IMR-90 (cell line): Measurements from ENCODE around the gene CHM. TPM values are rescaled to one million over a fixed set of nuclear protein-coding genes. Genes with fewer than 3 reads are reported as not detected.

ENCODE experiments used
- ATAC-seq: fragments of 200-7000 bp; cut with Tn5 transposase; 2 replicates; pipeline ENCODE4 v1.9.1; 2020; ENCODE audit warnings: low read depth, mild to moderate bottlenecking, moderate library complexity
- BruUV-seq: library from RNA; stranded (reverse); fragments of 400-500 nt; replicated peaks from 2 replicates; lab custom pipeline; 2021; lab: Mats Ljungman, UMichigan
- CTCF ChIA-PET: fragments of 300-600 bp; formaldehyde crosslinking; extraction: SDS; loops from one replicate; lab custom pipeline; 2021; ENCODE audit warnings: antibody characterized with exemption; lab: Yijun Ruan, JAX
- POLR2A ChIA-PET: fragments of 300-600 bp; sonication (Branson Sonifier 250); formaldehyde crosslinking; loops from one replicate; lab custom pipeline; 2022; ENCODE audit warnings: antibody characterized with exemption; ENCODE audit not compliant: unreplicated experiment; lab: Charles Lee
- DNase-seq: peaks from one replicate; pipeline ENCODE4 v3.0.0; 2013
- H2AFZ ChIP-seq: replicated peaks from 2 replicates; pipeline ENCODE3; 2013; ENCODE audit warnings: low read length, mild to moderate bottlenecking; ENCODE audit not compliant: poor library complexity
- H2AK5ac ChIP-seq: 2 replicates; pipeline ENCODE4 v1.6.1; 2013; ENCODE audit warnings: low read depth, low read length, inconsistent platforms
- H2AK9ac ChIP-seq: replicated peaks from 2 replicates; pipeline ENCODE3; 2013; ENCODE audit warnings: mild to moderate bottlenecking, low read depth, low read length, moderate library complexity; ENCODE audit not compliant: poor library complexity
- H2BK120ac ChIP-seq: 2 replicates; pipeline ENCODE4 v1.6.1; 2013; ENCODE audit warnings: low read depth, low read length, inconsistent platforms
- H2BK15ac ChIP-seq: 3 replicates; pipeline ENCODE4 v1.6.1; 2013; ENCODE audit warnings: low read depth, low read length, inconsistent platforms
- H2BK20ac ChIP-seq: 2 replicates; pipeline ENCODE4 v1.6.1; 2013; ENCODE audit warnings: low read depth, mild to moderate bottlenecking, inconsistent platforms, low read length, moderate library complexity
- H2BK5ac ChIP-seq: 2 replicates; pipeline ENCODE4 v1.6.1; 2013; ENCODE audit warnings: mild to moderate bottlenecking, low read depth, low read length, inconsistent platforms; ENCODE audit not compliant: poor library complexity, severe bottlenecking
- H3K14ac ChIP-seq: replicated peaks from 2 replicates; pipeline ENCODE4 v1.6.1; 2013; ENCODE audit warnings: low read depth, low read length, inconsistent platforms
- H3K18ac ChIP-seq: 2 replicates; pipeline ENCODE4 v1.6.1; 2013; ENCODE audit warnings: low read depth, low read length, control low read depth
- H3K23ac ChIP-seq: 2 replicates; pipeline ENCODE4 v1.6.1; 2013; ENCODE audit warnings: low read depth, low read length, inconsistent platforms
- H3K27ac ChIP-seq: 2 replicates; pipeline ENCODE4 v1.5.1; 2013; ENCODE audit warnings: mild to moderate bottlenecking, control low read depth, low read length; ENCODE audit not compliant: insufficient read depth
- H3K27me3 ChIP-seq: 2 replicates; pipeline ENCODE4 v1.6.1; 2013; ENCODE audit warnings: low read length; ENCODE audit not compliant: control insufficient read depth, insufficient read depth
- H3K36me3 ChIP-seq: 2 replicates; pipeline ENCODE4 v1.6.1; 2013; ENCODE audit warnings: low read length, mixed read lengths; ENCODE audit not compliant: control insufficient read depth, insufficient read depth
- H3K4ac ChIP-seq: 2 replicates; pipeline ENCODE4 v1.6.1; 2013; ENCODE audit warnings: low read depth, low read length, inconsistent platforms
- H3K4me1 ChIP-seq: 2 replicates; pipeline ENCODE4 v1.6.1; 2013; ENCODE audit warnings: low read length, mixed read lengths; ENCODE audit not compliant: control insufficient read depth, insufficient read depth
- H3K4me2 ChIP-seq: 2 replicates; pipeline ENCODE4 v1.6.1; 2013; ENCODE audit warnings: low read depth, mild to moderate bottlenecking, control low read depth, low read length, moderate library complexity
- H3K4me3 ChIP-seq: 2 replicates; pipeline ENCODE4 v1.5.1; 2013; ENCODE audit warnings: low read depth, mild to moderate bottlenecking, control low read depth, low read length, moderate library complexity; ENCODE audit not compliant: insufficient read depth
- H3K56ac ChIP-seq: 2 replicates; pipeline ENCODE4 v1.6.1; 2013; ENCODE audit warnings: low read length, inconsistent platforms; ENCODE audit not compliant: insufficient read depth; ENCODE audit errors: extremely low read depth
- H3K79me1 ChIP-seq, 2 experiments: 2 replicates each; pipeline ENCODE4 v1.6.1; 2013; ENCODE audit warnings: low read length in 2 of 2, inconsistent platforms in 1 of 2, low read depth in 1 of 2
- H3K9ac ChIP-seq: 2 replicates; pipeline ENCODE4 v1.6.1; 2013; ENCODE audit warnings: low read depth, low read length, control low read depth
- H3K9me1 ChIP-seq: 2 replicates; pipeline ENCODE4 v1.6.1; 2013; ENCODE audit warnings: low read length, inconsistent platforms; ENCODE audit not compliant: insufficient read depth
- H3K9me3 ChIP-seq: 2 replicates; pipeline ENCODE4 v1.6.1; 2013; ENCODE audit warnings: low read length; ENCODE audit not compliant: control insufficient read depth, insufficient read depth
- H4K20me1 ChIP-seq: 2 replicates; pipeline ENCODE4 v1.6.1; 2013; ENCODE audit warnings: low read length, inconsistent platforms; ENCODE audit not compliant: insufficient read depth
- H4K5ac ChIP-seq: 2 replicates; pipeline ENCODE4 v1.6.1; 2013; ENCODE audit warnings: mild to moderate bottlenecking, low read depth, low read length, control low read depth
- H4K8ac ChIP-seq, 2 experiments: 2 replicates each; pipeline ENCODE4 v1.6.1; 2013; ENCODE audit warnings: low read depth in 2 of 2, low read length in 2 of 2, control low read depth in 1 of 2, inconsistent platforms in 1 of 2
- H4K91ac ChIP-seq: 2 replicates; pipeline ENCODE4 v1.6.1; 2013; ENCODE audit warnings: low read depth, low read length, inconsistent platforms; ENCODE audit not compliant: insufficient read depth
- BHLHE40 ChIP-seq: fragments of 150-350 bp; IDR thresholded peaks from 2 replicates; pipeline ENCODE4 v1.6.1; 2016; ENCODE audit warnings: mild to moderate bottlenecking, low read depth, low read length
- CEBPB ChIP-seq: IDR thresholded peaks from 2 replicates; pipeline ENCODE4 v1.6.1; 2012; ENCODE audit warnings: low read depth, low read length, improper control_type of control experiment
- CHD1 ChIP-seq: IDR thresholded peaks from 2 replicates; pipeline ENCODE4 v1.6.1; 2012; ENCODE audit warnings: low read depth, low read length, improper control_type of control experiment
- CTCF ChIP-seq: conservative IDR thresholded peaks from 2 replicates; pipeline ENCODE4 v1.5.1; 2012; ENCODE audit warnings: mild to moderate bottlenecking, low read depth, low read length, improper control_type of control experiment
- ELK1 ChIP-seq: fragments of 150-350 bp; IDR thresholded peaks from 2 replicates; pipeline ENCODE4 v1.6.1; 2016; ENCODE audit warnings: low read depth, mild to moderate bottlenecking, low read length, moderate library complexity, borderline replicate concordance
- FOS ChIP-seq: fragments of 150-350 bp; IDR thresholded peaks from 2 replicates; pipeline ENCODE4 v1.6.1; 2016; ENCODE audit warnings: low read depth, low read length
- MAZ ChIP-seq: IDR thresholded peaks from 2 replicates; pipeline ENCODE4 v1.6.1; 2012; ENCODE audit warnings: low read depth, mild to moderate bottlenecking, low read length, improper control_type of control experiment, moderate library complexity, borderline replicate concordance
- NFE2L2 ChIP-seq: fragments of 150-350 bp; IDR thresholded peaks from 2 replicates; pipeline ENCODE4 v1.6.1; 2016; ENCODE audit warnings: low read depth, mild to moderate bottlenecking, low read length
- POLR2A ChIP-seq: IDR thresholded peaks from 2 replicates; pipeline ENCODE4 v1.6.1; 2012; ENCODE audit warnings: mild to moderate bottlenecking, low read depth, low read length
- RAD21 ChIP-seq: IDR thresholded peaks from 2 replicates; pipeline ENCODE4 v1.6.1; 2012; ENCODE audit warnings: low read length, improper control_type of control experiment
- RCOR1 ChIP-seq: IDR thresholded peaks from 2 replicates; pipeline ENCODE4 v1.6.1; 2012; ENCODE audit warnings: mild to moderate bottlenecking, low read length, improper control_type of control experiment; ENCODE audit not compliant: insufficient replicate concordance
- RFX5 ChIP-seq: IDR thresholded peaks from 2 replicates; pipeline ENCODE4 v1.8.0; 2012; ENCODE audit warnings: low read depth, mild to moderate bottlenecking, low read length, moderate library complexity
- SMC3 ChIP-seq: fragments of 150-350 bp; IDR thresholded peaks from 2 replicates; pipeline ENCODE4 v1.6.1; 2016; ENCODE audit warnings: low read depth, mild to moderate bottlenecking, antibody characterized with exemption, low read length, moderate library complexity
- USF2 ChIP-seq: fragments of 150-350 bp; IDR thresholded peaks from 2 replicates; pipeline ENCODE4 v1.6.1; 2017; ENCODE audit warnings: mild to moderate bottlenecking, antibody characterized with exemption, low read length, low read depth
- WGBS, 2 experiments: methylation state at CpG; one replicate each; pipeline versions ENCODE4 v1.1.5 to v1.1.7; 2013; ENCODE audit warnings: missing lambda C conversion rate in 2 of 2; ENCODE audit not compliant: insufficient read length in 1 of 2; ENCODE audit errors: extremely low coverage in 2 of 2; 5-methylcytosine and 5-hydroxymethylcytosine counted together
- dilution Hi-C: fragments of 300-500 bp; cut with HindIII; formaldehyde crosslinking; loops from one replicate; pipeline ENCODE4 v1.14.3; 2018; ENCODE audit warnings: low sequenced_read_pairs; ENCODE audit not compliant: unreplicated experiment
- in situ Hi-C: fragments of 300-500 bp; cut with MboI; formaldehyde crosslinking; loops from 3 replicates; pipeline ENCODE4 v1.14.3; 2019; ENCODE audit warnings: low sequenced_read_pairs, inconsistent platforms, mixed read lengths
- intact Hi-C: fragments of 100-400 bp; cut with micrococcal nuclease; formaldehyde crosslinking; loops from 2 replicates; pipeline ENCODE4 v1.10.0; 2022
- polyA plus RNA-seq, 3 experiments: library from polyadenylated mRNA; depleted of rRNA; stranded (reverse); fragments of >200 nt; gene quantifications; 2 replicates each; pipeline ENCODE4 v1.2.3, GENCODE V29; 2012; ENCODE audit warnings: low replicate concordance in 1 of 3
- total RNA-seq: library from RNA; depleted of rRNA; stranded (reverse); fragments of >200 nt; gene quantifications from 2 replicates; pipeline ENCODE4 v1.2.3, GENCODE V29; 2012

The CHM gene
- total and polyA plus RNA-seq, 2 of the 4 experiments (the other 2 are of a cell fraction), result 11.9 to 21.7 TPM

GRCh38 chrX:85927740-85928139 is 119.6 kb downstream of the CHM start:
- no peak overlapping the region for H2AK5ac ChIP-seq
- H3K27ac ChIP-seq, result no peak overlapping the region
- H3K56ac ChIP-seq, result no peak overlapping the region
- WGBS, 2 experiments, result no CpG with 5 or more reads among the region's 1 CpG
- no peak overlapping the region for H2AK9ac ChIP-seq
- no peak overlapping the region for H3K9ac ChIP-seq
- H2BK15ac ChIP-seq, result no peak overlapping the region
- no peak overlapping the region for H3K18ac ChIP-seq
- ATAC-seq (no peak), DNase-seq (no peak)
- no peak overlapping the region for H4K5ac ChIP-seq
- H3K14ac ChIP-seq, result no peak overlapping the region
- no peaks in the 10 kb centered on the region for H3K27me3 ChIP-seq
- TF ChIP-seq MAZ (no peak), RAD21 (no peak), USF2 (no peak), NFE2L2 (no peak), BHLHE40 (no peak), FOS (no peak), RCOR1 (no peak), CTCF (no peak), ELK1 (no peak), RFX5 (no peak), POLR2A (no peak), CEBPB (no peak), SMC3 (no peak), CHD1 (no peak)
- dilution Hi-C loops (no loop called here), intact Hi-C loops (no loop called here), in situ Hi-C loops (no loop called here)
- POLR2A ChIA-PET, result no interaction called here
- no peak overlapping the region for H2BK120ac ChIP-seq
- H3K79me1 ChIP-seq, result 0 out of 4 replicates have a peak, but pooled peaks cover 0 to 2% of the 10 kb centered on the region in 2 experiments
- no peak overlapping the region for H4K8ac ChIP-seq
- H2AFZ ChIP-seq, result no peak overlapping the region
- no peak overlapping the region for H3K4me3 ChIP-seq
- no peaks in the 10 kb centered on the region for H3K4me1 ChIP-seq
- H4K91ac ChIP-seq, result no peak overlapping the region
- no peak overlapping the region for H2BK5ac ChIP-seq
- no peaks in the 10 kb centered on the region for H3K9me1 ChIP-seq
- no TSS peak for BruUV-seq
- no peak overlapping the region for H2BK20ac ChIP-seq
- H4K20me1 ChIP-seq, result no peaks in the 10 kb centered on the region
- no peak overlapping the region for H3K4me2 ChIP-seq
- H3K4ac ChIP-seq, result no peak overlapping the region
- H3K23ac ChIP-seq, result no peak overlapping the region
- H3K9me3 ChIP-seq, result no peaks in the 10 kb centered on the region
- CTCF ChIA-PET, result no interaction called here
- H3K36me3 ChIP-seq, result no peaks in the 10 kb centered on the region
